ENCODE data around the gene NDUFB11. TPM values are rescaled to one million over a fixed set of nuclear protein-coding genes. Genes with fewer than 3 reads are reported as not detected.

NDUFB11 gene
- polyA plus RNA-seq, 1 donor = 81.4 TPM

GRCh38 chrX:47176101-47176740 is 31.7 kb upstream of the NDUFB11 start:
- Histone ChIP-seq H3K4me1 (ENCODE audit: control insufficient read depth, insufficient read depth, low read length) (no peaks in the 10 kb centered on the region), H3K27ac (ENCODE audit: low read length) (no peak overlapping the region), H3K36me3 (ENCODE audit: control insufficient read depth, insufficient read depth, low read length) (peaks cover 77% of the 10 kb centered on the region), H3K9me3 (ENCODE audit: control insufficient read depth, low read depth, low read length) (no peaks in the 10 kb centered on the region), H3K27me3 (ENCODE audit: control insufficient read depth, insufficient read depth, low read length) (no peaks in the 10 kb centered on the region), H3K4me3 (ENCODE audit: low read length) (no peak overlapping the region)
- DNase-seq = no peak
- WGBS (ENCODE audit: insufficient coverage, low lambda C conversion rate) = 87% methylated on average over 4 of the region's 23 CpGs

- H3K9me3 ChIP-seq (ENCODE audit: control insufficient read depth, low read depth, low read length) = no peaks in the 10 kb centered on the region
- no peaks in the 10 kb centered on the region for H3K4me1 ChIP-seq (ENCODE audit: control insufficient read depth, insufficient read depth, low read length)
- no CpG with 5 or more reads among the region's 12 CpGs for WGBS (ENCODE audit: insufficient coverage, low lambda C conversion rate)
- DNase-seq = no peak
- no peaks in the 10 kb centered on the region for H3K27me3 ChIP-seq (ENCODE audit: control insufficient read depth, insufficient read depth, low read length)
- no peak overlapping the region for H3K4me3 ChIP-seq (ENCODE audit: low read length)
- no peak overlapping the region for H3K27ac ChIP-seq (ENCODE audit: low read length)
- peaks cover 78% of the 10 kb centered on the region for H3K36me3 ChIP-seq (ENCODE audit: control insufficient read depth, insufficient read depth, low read length)
Measured at GRCh38 chrX:47175588-47175980, 31.1 kb upstream of the NDUFB11 start.

- no peak for DNase-seq
- no CpG with 5 or more reads among the region's 23 CpGs for WGBS (ENCODE audit: insufficient coverage, low lambda C conversion rate)
- no peaks in the 10 kb centered on the region for H3K4me1 ChIP-seq (ENCODE audit: control insufficient read depth, insufficient read depth, low read length)
- H3K27ac ChIP-seq (ENCODE audit: low read length) = no peak overlapping the region
- H3K36me3 ChIP-seq (ENCODE audit: control insufficient read depth, insufficient read depth, low read length) = peaks cover 81% of the 10 kb centered on the region
- no peaks in the 10 kb centered on the region for H3K9me3 ChIP-seq (ENCODE audit: control insufficient read depth, low read depth, low read length)
- H3K27me3 ChIP-seq (ENCODE audit: control insufficient read depth, insufficient read depth, low read length) = no peaks in the 10 kb centered on the region
- H3K4me3 ChIP-seq (ENCODE audit: low read length) = no peak overlapping the region
Measured at GRCh38 chrX:47174846-47175587, 30.5 kb upstream of the NDUFB11 start.

GRCh38 chrX:47174376-47174775 is 29.9 kb upstream of the NDUFB11 start:
- Histone ChIP-seq H3K36me3 (ENCODE audit: control insufficient read depth, insufficient read depth, low read length) (peaks cover 81% of the 10 kb centered on the region), H3K4me3 (ENCODE audit: low read length) (no peak overlapping the region), H3K27ac (ENCODE audit: low read length) (no peak overlapping the region), H3K9me3 (ENCODE audit: control insufficient read depth, low read depth, low read length) (no peaks in the 10 kb centered on the region), H3K27me3 (ENCODE audit: control insufficient read depth, insufficient read depth, low read length) (no peaks in the 10 kb centered on the region), H3K4me1 (ENCODE audit: control insufficient read depth, insufficient read depth, low read length) (no peaks in the 10 kb centered on the region)
- DNase-seq = no peak
- no CpG with 5 or more reads among the region's 12 CpGs for WGBS (ENCODE audit: insufficient coverage, low lambda C conversion rate)

GRCh38 chrX:47172971-47173792 is 28.7 kb upstream of the NDUFB11 start:
- WGBS (ENCODE audit: insufficient coverage, low lambda C conversion rate) = no CpG with 5 or more reads among the region's 18 CpGs
- H3K36me3 ChIP-seq (ENCODE audit: control insufficient read depth, insufficient read depth, low read length) = peaks cover 80% of the 10 kb centered on the region
- no peaks in the 10 kb centered on the region for H3K9me3 ChIP-seq (ENCODE audit: control insufficient read depth, low read depth, low read length)
- DNase-seq = no peak
- H3K4me3 ChIP-seq (ENCODE audit: low read length) = no peak overlapping the region
- no peak overlapping the region for H3K27ac ChIP-seq (ENCODE audit: low read length)
- no peaks in the 10 kb centered on the region for H3K4me1 ChIP-seq (ENCODE audit: control insufficient read depth, insufficient read depth, low read length)
- no peaks in the 10 kb centered on the region for H3K27me3 ChIP-seq (ENCODE audit: control insufficient read depth, insufficient read depth, low read length)

- H3K4me1 ChIP-seq (ENCODE audit: control insufficient read depth, insufficient read depth, low read length) = no peaks in the 10 kb centered on the region
- H3K27ac ChIP-seq (ENCODE audit: low read length) = no peak overlapping the region
- DNase-seq = no peak
- H3K9me3 ChIP-seq (ENCODE audit: control insufficient read depth, low read depth, low read length) = no peaks in the 10 kb centered on the region
- H3K4me3 ChIP-seq (ENCODE audit: low read length) = no peak overlapping the region
- WGBS (ENCODE audit: insufficient coverage, low lambda C conversion rate) = no CpG with 5 or more reads among the region's 7 CpGs
- no peaks in the 10 kb centered on the region for H3K27me3 ChIP-seq (ENCODE audit: control insufficient read depth, insufficient read depth, low read length)
- H3K36me3 ChIP-seq (ENCODE audit: control insufficient read depth, insufficient read depth, low read length) = peaks cover 74% of the 10 kb centered on the region
Measured at GRCh38 chrX:47172549-47172948, 28.0 kb upstream of the NDUFB11 start.

GRCh38 chrX:47171996-47172395 is 27.5 kb upstream of the NDUFB11 start:
- no CpG with 5 or more reads among the region's 2 CpGs for WGBS (ENCODE audit: insufficient coverage, low lambda C conversion rate)
- no peak for DNase-seq
- Histone ChIP-seq H3K36me3 (ENCODE audit: control insufficient read depth, insufficient read depth, low read length) (peaks cover 73% of the 10 kb centered on the region), H3K4me1 (ENCODE audit: control insufficient read depth, insufficient read depth, low read length) (no peaks in the 10 kb centered on the region), H3K4me3 (ENCODE audit: low read length) (no peak overlapping the region), H3K27me3 (ENCODE audit: control insufficient read depth, insufficient read depth, low read length) (no peaks in the 10 kb centered on the region), H3K9me3 (ENCODE audit: control insufficient read depth, low read depth, low read length) (no peaks in the 10 kb centered on the region), H3K27ac (ENCODE audit: low read length) (no peak overlapping the region)

GRCh38 chrX:47170861-47171692 is 26.6 kb upstream of the NDUFB11 start:
- Histone ChIP-seq H3K9me3 (ENCODE audit: control insufficient read depth, low read depth, low read length) (no peaks in the 10 kb centered on the region), H3K36me3 (ENCODE audit: control insufficient read depth, insufficient read depth, low read length) (peaks cover 64% of the 10 kb centered on the region), H3K27me3 (ENCODE audit: control insufficient read depth, insufficient read depth, low read length) (no peaks in the 10 kb centered on the region), H3K4me1 (ENCODE audit: control insufficient read depth, insufficient read depth, low read length) (no peaks in the 10 kb centered on the region), H3K27ac (ENCODE audit: low read length) (no peak overlapping the region), H3K4me3 (ENCODE audit: low read length) (no peak overlapping the region)
- DNase-seq = no peak
- WGBS (ENCODE audit: insufficient coverage, low lambda C conversion rate) = no CpG with 5 or more reads among the region's 34 CpGs

- Histone ChIP-seq H3K4me1 (ENCODE audit: control insufficient read depth, insufficient read depth, low read length) (no peaks in the 10 kb centered on the region), H3K27ac (ENCODE audit: low read length) (no peak overlapping the region), H3K4me3 (ENCODE audit: low read length) (no peak overlapping the region), H3K36me3 (ENCODE audit: control insufficient read depth, insufficient read depth, low read length) (peaks cover 56% of the 10 kb centered on the region), H3K27me3 (ENCODE audit: control insufficient read depth, insufficient read depth, low read length) (no peaks in the 10 kb centered on the region), H3K9me3 (ENCODE audit: control insufficient read depth, low read depth, low read length) (no peaks in the 10 kb centered on the region)
- no CpG with 5 or more reads among the region's 13 CpGs for WGBS (ENCODE audit: insufficient coverage, low lambda C conversion rate)
- DNase-seq = no peak
Measured at GRCh38 chrX:47169726-47170515, 25.4 kb upstream of the NDUFB11 start.
